Spleen (tissue), 7 donors: ENCODE results near the gene NPTX1.

Experiments
- POLR2A ChIP-seq, 3 donors: fragments of 450-650 bp; IDR thresholded peaks; one replicate each; pipeline ENCODE4 v1.5.1; 2017; ENCODE audit warnings: antibody characterized with exemption in 3 of 3, mild to moderate bottlenecking in 1 of 3
- POLR2AphosphoS5 ChIP-seq, 3 donors: sonication (generic); formaldehyde crosslinking; IDR thresholded peaks; one replicate each; pipeline ENCODE4 v1.5.1; 2017; ENCODE audit warnings: antibody characterized with exemption in 3 of 3
- TF ChIP-seq, protein P1 (sequence below), 11 experiments: fragments of 200-600 bp in 7 of 11; fragments of 450-650 bp in 4 of 11; sonication (generic) in 4 of 11; IDR thresholded peaks in 8 of 11; conservative IDR thresholded peaks in 3 of 11; 1 replicate in 7 of 11; 2 replicates in 4 of 11; pipeline versions ENCODE4 v1.4.0 to v1.8.0; 2016 to 2021; ENCODE audit warnings: antibody characterized with exemption in 11 of 11, inconsistent platforms in 4 of 11, mild to moderate bottlenecking in 1 of 11
- donor health status: DM: no; HTN: no; CAD: no; lungs with moderate emphysema.
- donor health status: DM: no; HTN: no; CAD: no.
- donor health status: DM: no; HTN: no; CAD: no.

DNA sequence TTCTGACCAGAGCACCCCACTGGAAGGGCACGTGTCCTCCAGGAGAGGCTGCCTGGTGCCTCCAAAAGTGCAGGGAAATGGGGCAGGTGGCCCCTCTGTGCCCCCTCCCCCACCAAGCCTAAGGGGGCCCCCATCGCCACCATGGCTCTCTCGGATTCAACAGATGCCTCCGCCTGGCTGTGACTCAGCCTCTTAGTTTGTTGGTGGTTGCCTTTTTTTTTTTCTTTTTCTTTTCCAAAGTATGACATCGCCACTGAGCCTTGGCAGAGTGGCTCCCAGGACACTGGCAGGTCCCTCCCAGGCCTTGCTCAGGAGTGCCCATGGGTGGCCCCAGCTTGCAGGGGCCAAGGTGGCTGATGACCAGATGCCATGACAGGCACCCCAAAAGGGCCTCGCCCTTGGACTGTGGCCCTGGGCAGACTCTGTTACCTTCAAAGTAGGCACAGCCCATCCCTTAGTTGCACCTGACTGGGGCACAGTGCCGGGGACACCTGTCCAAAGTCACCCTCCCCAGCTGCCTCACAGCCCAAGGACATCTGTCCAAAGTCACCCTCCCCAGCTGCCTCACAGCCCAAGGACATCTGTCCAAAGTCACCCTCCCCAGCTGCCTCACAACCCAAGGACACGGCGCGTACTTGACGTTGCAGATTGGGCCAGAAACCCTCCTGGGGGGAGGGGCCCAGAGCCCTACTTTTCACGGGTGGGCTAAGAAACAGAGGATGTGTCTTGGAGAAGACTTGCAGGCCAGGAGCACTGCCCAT, 29.6 kb downstream of the NPTX1 start:
- TF ChIP-seq POLR2A (IDR thresholded peaks at IDR 0.05) (no peak), POLR2AphosphoS5 (IDR thresholded peaks at IDR 0.05) (no peak)
- TF ChIP-seq, protein P1, sequence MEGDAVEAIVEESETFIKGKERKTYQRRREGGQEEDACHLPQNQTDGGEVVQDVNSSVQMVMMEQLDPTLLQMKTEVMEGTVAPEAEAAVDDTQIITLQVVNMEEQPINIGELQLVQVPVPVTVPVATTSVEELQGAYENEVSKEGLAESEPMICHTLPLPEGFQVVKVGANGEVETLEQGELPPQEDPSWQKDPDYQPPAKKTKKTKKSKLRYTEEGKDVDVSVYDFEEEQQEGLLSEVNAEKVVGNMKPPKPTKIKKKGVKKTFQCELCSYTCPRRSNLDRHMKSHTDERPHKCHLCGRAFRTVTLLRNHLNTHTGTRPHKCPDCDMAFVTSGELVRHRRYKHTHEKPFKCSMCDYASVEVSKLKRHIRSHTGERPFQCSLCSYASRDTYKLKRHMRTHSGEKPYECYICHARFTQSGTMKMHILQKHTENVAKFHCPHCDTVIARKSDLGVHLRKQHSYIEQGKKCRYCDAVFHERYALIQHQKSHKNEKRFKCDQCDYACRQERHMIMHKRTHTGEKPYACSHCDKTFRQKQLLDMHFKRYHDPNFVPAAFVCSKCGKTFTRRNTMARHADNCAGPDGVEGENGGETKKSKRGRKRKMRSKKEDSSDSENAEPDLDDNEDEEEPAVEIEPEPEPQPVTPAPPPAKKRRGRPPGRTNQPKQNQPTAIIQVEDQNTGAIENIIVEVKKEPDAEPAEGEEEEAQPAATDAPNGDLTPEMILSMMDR (IDR thresholded peaks at IDR 0.05 in 8 of 11, conservative IDR thresholded peaks at IDR 0.05 in 3 of 11), result no peak
